ENCODE measurements around the gene NRXN3. TPM values are rescaled to one million over a fixed set of nuclear protein-coding genes. Genes with fewer than 3 reads are reported as not detected.

The NRXN3 gene
- total and polyA plus RNA-seq, 2 experiments from 2014 or later, result 0.69 to 1.5 TPM

DNA sequence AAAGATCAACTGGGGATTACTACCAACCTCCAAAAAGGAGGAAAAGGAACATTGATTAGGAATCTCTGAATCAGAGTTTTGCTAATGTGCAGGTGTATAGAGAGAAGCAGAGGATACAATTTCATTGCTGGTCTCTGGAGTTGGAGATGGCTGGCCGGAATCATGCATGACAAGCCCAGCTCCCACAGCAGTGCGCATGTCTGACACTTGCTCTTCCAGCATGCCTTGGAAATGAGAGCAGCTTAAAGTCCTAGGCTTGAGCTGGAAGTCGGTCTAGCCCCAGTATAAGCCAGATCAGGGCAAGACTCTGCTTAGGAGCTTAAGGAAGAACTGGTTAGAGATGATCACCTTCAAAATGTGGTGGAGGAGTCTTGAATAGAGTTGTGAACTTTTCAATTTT lies 1298.3 kb downstream of the NRXN3 start:
- H3K4me1 ChIP-seq (ENCODE audit: low read depth), result peaks cover 5% of the 10 kb centered on the region
- H3K36me3 ChIP-seq, result no peaks in the 10 kb centered on the region
- H3K4me3 ChIP-seq, result no peak overlapping the region
- no peaks in the 10 kb centered on the region for H3K27me3 ChIP-seq
- TF ChIP-seq, protein P1, sequence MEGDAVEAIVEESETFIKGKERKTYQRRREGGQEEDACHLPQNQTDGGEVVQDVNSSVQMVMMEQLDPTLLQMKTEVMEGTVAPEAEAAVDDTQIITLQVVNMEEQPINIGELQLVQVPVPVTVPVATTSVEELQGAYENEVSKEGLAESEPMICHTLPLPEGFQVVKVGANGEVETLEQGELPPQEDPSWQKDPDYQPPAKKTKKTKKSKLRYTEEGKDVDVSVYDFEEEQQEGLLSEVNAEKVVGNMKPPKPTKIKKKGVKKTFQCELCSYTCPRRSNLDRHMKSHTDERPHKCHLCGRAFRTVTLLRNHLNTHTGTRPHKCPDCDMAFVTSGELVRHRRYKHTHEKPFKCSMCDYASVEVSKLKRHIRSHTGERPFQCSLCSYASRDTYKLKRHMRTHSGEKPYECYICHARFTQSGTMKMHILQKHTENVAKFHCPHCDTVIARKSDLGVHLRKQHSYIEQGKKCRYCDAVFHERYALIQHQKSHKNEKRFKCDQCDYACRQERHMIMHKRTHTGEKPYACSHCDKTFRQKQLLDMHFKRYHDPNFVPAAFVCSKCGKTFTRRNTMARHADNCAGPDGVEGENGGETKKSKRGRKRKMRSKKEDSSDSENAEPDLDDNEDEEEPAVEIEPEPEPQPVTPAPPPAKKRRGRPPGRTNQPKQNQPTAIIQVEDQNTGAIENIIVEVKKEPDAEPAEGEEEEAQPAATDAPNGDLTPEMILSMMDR (IDR thresholded peaks at IDR 0.05; ENCODE audit: low read depth, low read length), result no peak
- no peaks in the 10 kb centered on the region for H3K9me3 ChIP-seq (ENCODE audit: low read depth)
- H3K27ac ChIP-seq, result no peak overlapping the region
- no peak for DNase-seq (ENCODE audit: low read depth in 1 of 2, low spot score in 1 of 2)

DNA sequence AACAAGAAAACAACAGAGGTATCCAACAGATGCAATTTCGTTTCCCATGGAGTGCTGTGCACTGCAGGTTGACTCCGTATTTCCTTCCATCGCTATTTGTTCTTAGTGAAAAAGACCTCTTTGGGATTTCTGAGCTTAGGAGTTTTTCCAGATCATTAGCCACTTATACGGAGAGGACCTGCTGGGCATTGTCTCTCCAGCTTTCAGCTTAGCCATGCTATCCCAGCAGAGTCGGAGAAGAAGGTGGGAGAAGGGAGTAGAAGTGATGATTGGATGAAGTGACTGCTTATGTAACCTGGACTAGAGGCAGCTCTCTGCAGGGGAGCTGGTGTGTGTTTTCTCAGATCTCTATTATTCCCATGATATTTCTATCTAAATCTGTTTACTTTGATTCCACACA lies 1303.5 kb downstream of the NRXN3 start:
- Histone ChIP-seq H3K9me3 (ENCODE audit: low read depth) (no peaks in the 10 kb centered on the region), H3K4me3 (no peak overlapping the region), H3K27ac (no peak overlapping the region), H3K27me3 (no peaks in the 10 kb centered on the region), H3K4me1 (ENCODE audit: low read depth) (peaks cover 5% of the 10 kb centered on the region), H3K36me3 (no peaks in the 10 kb centered on the region)
- TF ChIP-seq, protein P1 (IDR thresholded peaks at IDR 0.05; ENCODE audit: low read depth, low read length), result no peak
- no peak for DNase-seq (ENCODE audit: low read depth in 1 of 2, low spot score in 1 of 2)

DNA sequence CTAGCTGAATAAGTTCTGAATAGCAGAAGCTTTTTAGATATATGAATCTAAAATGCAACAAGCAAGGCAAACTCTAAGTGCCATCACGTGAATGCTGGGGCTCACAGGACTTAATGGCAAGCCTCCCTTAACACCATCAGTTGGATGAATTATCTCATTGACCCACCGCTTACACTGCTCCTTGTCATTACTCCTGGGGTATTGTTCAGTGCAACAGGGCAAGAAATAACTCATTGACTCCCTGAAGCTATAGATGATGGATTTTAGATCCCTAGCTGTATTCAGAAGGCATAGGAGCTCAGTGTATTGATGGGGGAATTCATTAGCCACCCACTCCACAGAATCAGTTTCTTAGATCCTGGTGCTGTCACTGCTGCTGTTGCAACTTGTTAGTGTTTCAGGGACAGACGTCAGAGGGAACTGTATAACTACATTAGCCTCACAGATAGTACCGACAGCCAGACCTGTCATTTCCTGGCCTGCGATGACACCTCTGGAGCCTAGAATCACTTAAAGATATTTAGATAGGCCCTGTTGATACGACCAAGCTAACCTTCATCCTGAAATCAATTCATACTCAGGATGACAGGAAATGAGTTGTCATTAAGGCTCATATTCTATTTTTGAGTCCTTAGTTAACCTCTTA lies 1305.8 kb downstream of the NRXN3 start:
- DNase-seq (ENCODE audit: low read depth in 1 of 2, low spot score in 1 of 2), result no peak
- Histone ChIP-seq H3K27ac (no peak overlapping the region), H3K4me3 (no peak overlapping the region), H3K4me1 (ENCODE audit: low read depth) (peaks cover 5% of the 10 kb centered on the region), H3K36me3 (no peaks in the 10 kb centered on the region), H3K27me3 (no peaks in the 10 kb centered on the region), H3K9me3 (ENCODE audit: low read depth) (no peaks in the 10 kb centered on the region)
- TF ChIP-seq, protein P1 (IDR thresholded peaks at IDR 0.05; ENCODE audit: low read depth, low read length), result no peak

DNA sequence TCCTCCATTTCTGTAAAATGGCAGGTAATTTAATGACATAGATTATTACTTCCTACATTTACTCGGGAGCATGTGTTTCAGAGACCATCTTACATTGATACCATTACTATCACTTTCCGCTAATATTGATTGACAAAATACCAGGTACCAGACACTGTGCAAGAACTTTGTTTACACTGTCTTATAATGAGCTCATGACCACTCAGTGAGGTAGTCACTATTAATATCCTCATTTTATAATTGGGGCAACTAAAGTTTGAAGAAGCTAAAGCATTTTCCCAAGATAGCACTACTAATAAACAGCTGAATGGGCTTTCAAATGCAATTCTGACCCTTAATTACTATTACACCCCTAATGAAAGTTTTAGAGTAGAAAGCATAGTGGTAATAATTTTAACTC lies 1306.4 kb downstream of the NRXN3 start:
- DNase-seq (ENCODE audit: low read depth in 1 of 2, low spot score in 1 of 2), result no peak
- TF ChIP-seq, protein P1 (IDR thresholded peaks at IDR 0.05; ENCODE audit: low read depth, low read length), result no peak
- Histone ChIP-seq H3K36me3 (no peaks in the 10 kb centered on the region), H3K4me3 (no peak overlapping the region), H3K27ac (no peak overlapping the region), H3K4me1 (ENCODE audit: low read depth) (peaks cover 5% of the 10 kb centered on the region), H3K9me3 (ENCODE audit: low read depth) (no peaks in the 10 kb centered on the region), H3K27me3 (no peaks in the 10 kb centered on the region)

DNA sequence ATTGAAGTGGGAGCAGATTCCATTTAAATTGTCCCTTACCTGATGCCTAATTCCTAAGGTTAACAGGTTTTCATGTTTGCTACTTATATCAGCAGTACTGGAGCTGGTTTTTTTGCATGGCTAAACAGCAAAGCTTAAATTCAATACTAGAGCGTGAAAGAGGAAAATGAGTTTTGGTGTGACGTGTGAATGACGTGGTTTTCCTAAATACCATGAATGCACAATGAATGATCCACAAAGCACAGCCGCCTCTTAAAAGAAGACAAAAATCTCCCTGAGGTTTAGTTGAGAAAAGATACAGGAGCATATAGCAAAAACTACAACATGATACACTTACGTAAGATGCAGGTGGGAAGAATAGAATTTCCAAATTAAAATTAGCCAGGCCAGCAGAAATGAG lies 1310.0 kb downstream of the NRXN3 start:
- Histone ChIP-seq H3K4me1 (ENCODE audit: low read depth) (no peaks in the 10 kb centered on the region), H3K27ac (no peak overlapping the region), H3K9me3 (ENCODE audit: low read depth) (no peaks in the 10 kb centered on the region), H3K36me3 (no peaks in the 10 kb centered on the region), H3K27me3 (no peaks in the 10 kb centered on the region), H3K4me3 (no peak overlapping the region)
- DNase-seq (ENCODE audit: low read depth in 1 of 2, low spot score in 1 of 2), result no peak
- TF ChIP-seq, protein P1 (IDR thresholded peaks at IDR 0.05; ENCODE audit: low read depth, low read length), result no peak

Data from cardiac muscle cell (in vitro differentiated cells and primary cell).